PC-3 (cell line): Measurements from ENCODE around the gene ADAT1. TPM values are rescaled to one million over a fixed set of nuclear protein-coding genes. Genes with fewer than 3 reads are reported as not detected.

ENCODE experiments used
- ATAC-seq: fragments of 200-7000 bp; cut with Tn5 transposase; 2 replicates; pipeline ENCODE4 v1.9.1; 2020; ENCODE audit warnings: mild to moderate bottlenecking, moderate library complexity
- BruUV-seq: library from RNA; stranded (reverse); fragments of 400-500 nt; replicated peaks from 2 replicates; lab custom pipeline; 2021; lab: Mats Ljungman, UMichigan
- CTCF ChIA-PET: fragments of 300-600 bp; sonication (Branson Sonifier 250); formaldehyde crosslinking; loops from one replicate; lab custom pipeline; 2022; ENCODE audit warnings: antibody characterized with exemption; lab: Charles Lee
- POLR2A ChIA-PET: fragments of 300-600 bp; sonication (Branson Sonifier 250); formaldehyde crosslinking; loops from one replicate; lab custom pipeline; 2022; ENCODE audit warnings: antibody characterized with exemption; ENCODE audit not compliant: unreplicated experiment; lab: Charles Lee
- DNase-seq: peaks from one replicate; pipeline ENCODE4 v3.0.0-alpha.2; 2015
- H2AFZ ChIP-seq: fragments of 300-600 bp; sonication (generic); 2 replicates; pipeline ENCODE4 v1.6.0; 2016; ENCODE audit warnings: antibody characterized with exemption, low read length
- H3F3A ChIP-seq: fragments of 300-600 bp; sonication (generic); one replicate; pipeline ENCODE4 v1.6.0; 2017; ENCODE audit warnings: antibody characterized with exemption, low read length, control low read depth, mild to moderate bottlenecking; ENCODE audit not compliant: unreplicated experiment
- H3K27ac ChIP-seq: fragments of 300-600 bp; sonication (generic); 2 replicates; pipeline ENCODE4 v1.5.1; 2016; ENCODE audit warnings: mild to moderate bottlenecking, low read length
- H3K27me3 ChIP-seq: fragments of 300-600 bp; sonication (generic); 2 replicates; pipeline ENCODE4 v1.6.1; 2016; ENCODE audit warnings: low read length, mixed read lengths
- H3K36me3 ChIP-seq: fragments of 300-600 bp; sonication (generic); 2 replicates; pipeline ENCODE4 v1.6.1; 2016; ENCODE audit warnings: low read depth, mixed run types, low read length, mixed read lengths
- H3K4me1 ChIP-seq: fragments of 300-600 bp; sonication (generic); 2 replicates; pipeline ENCODE4 v1.5.1; 2016; ENCODE audit warnings: low read length; ENCODE audit not compliant: insufficient read depth
- H3K4me2 ChIP-seq: fragments of 300-600 bp; sonication (generic); 2 replicates; pipeline ENCODE4 v1.6.0; 2016; ENCODE audit warnings: low read length
- H3K4me3 ChIP-seq: fragments of 300-600 bp; sonication (generic); 2 replicates; pipeline ENCODE4 v1.5.1; 2016; ENCODE audit warnings: mild to moderate bottlenecking, low read length, mixed read lengths
- H3K79me2 ChIP-seq: fragments of 300-600 bp; sonication (generic); 2 replicates; pipeline ENCODE4 v1.6.1; 2017; ENCODE audit warnings: low read length, mixed read lengths
- H3K9ac ChIP-seq: fragments of 300-600 bp; sonication (generic); 2 replicates; pipeline ENCODE4 v1.6.0; 2016; ENCODE audit warnings: mild to moderate bottlenecking, low read length
- H3K9me2 ChIP-seq: fragments of 300-600 bp; sonication (generic); replicated peaks from 2 replicates; pipeline ENCODE4 v1.6.1; 2016; ENCODE audit warnings: mixed run types, low read length, mixed read lengths
- H3K9me3 ChIP-seq: fragments of 300-600 bp; sonication (generic); 2 replicates; pipeline ENCODE4 v1.6.1; 2016; ENCODE audit warnings: low read length, mixed read lengths
- H4K20me1 ChIP-seq: fragments of 300-600 bp; sonication (generic); 2 replicates; pipeline ENCODE4 v1.6.1; 2016; ENCODE audit warnings: low read length, mixed read lengths
- EZH2 ChIP-seq: fragments of 300-600 bp; sonication (generic); IDR thresholded peaks from one replicate; pipeline ENCODE4 v1.6.1; 2017; ENCODE audit warnings: antibody characterized with exemption, mild to moderate bottlenecking, low read length; ENCODE audit not compliant: unreplicated experiment
- EZH2phosphoT487 ChIP-seq: fragments of 300-600 bp; sonication (generic); IDR thresholded peaks from 2 replicates; pipeline ENCODE4 v1.6.1; 2018; ENCODE audit warnings: mild to moderate bottlenecking, antibody characterized with exemption, low read length, borderline replicate concordance
- intact Hi-C: fragments of 100-400 bp; cut with micrococcal nuclease; formaldehyde crosslinking; loops from 2 replicates; pipeline ENCODE4 v1.9.0; 2023
- total RNA-seq: library from RNA; depleted of rRNA; stranded (reverse); fragments of >200 nt; gene quantifications from 2 replicates; pipeline ENCODE4 v1.2.3, GENCODE V29; 2014
- TF ChIP-seq, protein P1 (sequence below): fragments of 300-600 bp; sonication (generic); conservative IDR thresholded peaks from 2 replicates; pipeline ENCODE4 v1.5.1; 2017; ENCODE audit warnings: antibody characterized with exemption, low read depth, mild to moderate bottlenecking, low read length

The ADAT1 gene
- total RNA-seq, 1 experiment from 2014 or later = 42.8 TPM

DNA sequence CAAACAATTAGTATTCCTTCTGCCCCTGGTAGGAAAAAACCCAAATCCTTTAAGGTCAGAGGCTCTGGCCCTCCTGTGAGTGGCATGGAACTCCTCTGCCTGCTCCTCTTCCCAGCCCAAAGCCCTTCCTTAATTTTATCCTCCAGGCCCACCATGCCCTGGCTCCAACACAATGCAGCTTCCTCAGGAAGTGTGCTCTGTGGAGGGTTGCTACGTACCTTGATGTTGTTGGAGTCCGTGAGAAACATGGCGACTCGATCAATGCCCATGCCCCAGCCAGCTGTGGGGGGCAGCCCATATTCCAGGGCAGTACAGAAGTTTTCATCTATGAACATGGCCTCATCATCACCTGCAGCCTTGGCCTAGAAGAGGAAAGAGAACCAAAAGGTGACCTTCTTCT, 5.3 kb upstream of the ADAT1 start:
- Histone ChIP-seq H3K9ac (no peak overlapping the region), H3K4me3 (no peak overlapping the region), H3K4me1 (no peaks in the 10 kb centered on the region), H3K4me2 (no peak overlapping the region), H3K27me3 (no peaks in the 10 kb centered on the region), H3F3A (no peaks in the 10 kb centered on the region), H2AFZ (no peak overlapping the region), H3K27ac (no peak overlapping the region), H4K20me1 (no peaks in the 10 kb centered on the region), H3K9me2 (no peaks in the 10 kb centered on the region), H3K36me3 (peaks cover 50% of the 10 kb centered on the region), H3K79me2 (no peaks in the 10 kb centered on the region), H3K9me3 (no peaks in the 10 kb centered on the region)
- DNase-seq (no peak), ATAC-seq (no peak)
- intact Hi-C loops = no loop called here
- no TSS peak for BruUV-seq
- no peak for TF ChIP-seq EZH2phosphoT487
- TF ChIP-seq EZH2 = no peak
- TF ChIP-seq, protein P1, sequence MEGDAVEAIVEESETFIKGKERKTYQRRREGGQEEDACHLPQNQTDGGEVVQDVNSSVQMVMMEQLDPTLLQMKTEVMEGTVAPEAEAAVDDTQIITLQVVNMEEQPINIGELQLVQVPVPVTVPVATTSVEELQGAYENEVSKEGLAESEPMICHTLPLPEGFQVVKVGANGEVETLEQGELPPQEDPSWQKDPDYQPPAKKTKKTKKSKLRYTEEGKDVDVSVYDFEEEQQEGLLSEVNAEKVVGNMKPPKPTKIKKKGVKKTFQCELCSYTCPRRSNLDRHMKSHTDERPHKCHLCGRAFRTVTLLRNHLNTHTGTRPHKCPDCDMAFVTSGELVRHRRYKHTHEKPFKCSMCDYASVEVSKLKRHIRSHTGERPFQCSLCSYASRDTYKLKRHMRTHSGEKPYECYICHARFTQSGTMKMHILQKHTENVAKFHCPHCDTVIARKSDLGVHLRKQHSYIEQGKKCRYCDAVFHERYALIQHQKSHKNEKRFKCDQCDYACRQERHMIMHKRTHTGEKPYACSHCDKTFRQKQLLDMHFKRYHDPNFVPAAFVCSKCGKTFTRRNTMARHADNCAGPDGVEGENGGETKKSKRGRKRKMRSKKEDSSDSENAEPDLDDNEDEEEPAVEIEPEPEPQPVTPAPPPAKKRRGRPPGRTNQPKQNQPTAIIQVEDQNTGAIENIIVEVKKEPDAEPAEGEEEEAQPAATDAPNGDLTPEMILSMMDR = no peak
- POLR2A ChIA-PET = no interaction called here
- CTCF ChIA-PET = no interaction called here

DNA sequence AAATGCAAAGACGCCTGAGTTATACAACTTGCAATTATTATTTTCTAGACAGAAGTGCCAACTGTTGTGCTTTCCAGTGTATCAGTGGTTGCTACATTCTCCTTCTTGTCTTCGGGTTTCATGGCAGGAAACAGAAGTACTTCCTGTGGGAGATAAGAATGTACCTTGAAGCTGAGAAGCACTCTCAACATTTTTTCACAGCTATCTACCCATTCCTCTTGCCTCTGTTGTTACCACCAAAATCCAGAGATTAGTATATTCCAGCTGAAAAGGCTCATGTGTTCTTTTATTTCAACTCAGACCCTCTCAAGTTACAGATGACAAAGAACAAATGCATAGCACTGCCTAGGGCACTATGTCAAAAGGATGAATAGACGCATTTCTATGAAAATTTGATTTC, 4.8 kb upstream of the ADAT1 start:
- H3K9ac ChIP-seq = no peak overlapping the region
- peaks cover under 1% of the 10 kb centered on the region; the same call in 1 of the 2 replicates for H3K79me2 ChIP-seq
- H4K20me1 ChIP-seq = no peaks in the 10 kb centered on the region
- ChIA-PET CTCF (no interaction called here), POLR2A (no interaction called here)
- no TSS peak for BruUV-seq
- no peak overlapping the region for H3K4me3 ChIP-seq
- no peak for DNase-seq
- no peaks in the 10 kb centered on the region for H3K27me3 ChIP-seq
- TF ChIP-seq EZH2phosphoT487 (no peak), EZH2 (no peak)
- TF ChIP-seq, protein P1 = no peak
- no peak overlapping the region for H3K4me2 ChIP-seq
- H3K4me1 ChIP-seq = no peaks in the 10 kb centered on the region
- H3F3A ChIP-seq = no peaks in the 10 kb centered on the region
- H3K27ac ChIP-seq = no peak overlapping the region
- H3K36me3 ChIP-seq = peaks cover 45% of the 10 kb centered on the region
- intact Hi-C loops = no loop called here
- H3K9me3 ChIP-seq = no peaks in the 10 kb centered on the region
- H3K9me2 ChIP-seq = no peaks in the 10 kb centered on the region
- no peak overlapping the region for H2AFZ ChIP-seq
- no peak for ATAC-seq

DNA sequence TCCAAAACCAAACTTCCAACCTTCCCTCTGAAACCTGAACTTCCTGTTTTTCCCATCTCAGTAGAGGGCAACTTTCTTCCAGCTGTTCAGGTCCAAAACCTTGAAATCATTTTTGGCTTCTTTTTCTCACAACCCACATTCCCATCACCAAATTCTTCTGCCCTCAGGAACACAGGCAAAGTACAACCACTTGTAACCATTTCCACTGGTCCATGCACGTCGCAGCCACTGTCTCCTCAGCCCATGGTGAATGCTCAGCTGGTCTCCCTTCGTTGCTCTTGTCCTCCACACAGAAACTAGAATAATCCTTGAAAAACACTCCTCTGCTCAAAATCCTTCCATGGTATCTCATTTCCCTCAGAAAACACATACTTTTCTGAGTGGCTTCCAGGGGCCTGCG, 3.7 kb upstream of the ADAT1 start:
- no peak overlapping the region for H2AFZ ChIP-seq
- H3K4me3 ChIP-seq = no peak overlapping the region
- ChIA-PET POLR2A (interaction anchor here (0.6 kb wide), 1 partner anchor 21 kb away, joined by 5 read pairs; the partner anchor contains the start of genes KARS1 and TERF2IP), CTCF (no interaction called here)
- no peaks in the 10 kb centered on the region for H3K9me3 ChIP-seq
- H3K9ac ChIP-seq = no peak overlapping the region
- 0 out of 2 replicates have a peak, but pooled peaks cover 6% of the 10 kb centered on the region for H3K4me1 ChIP-seq
- H3K27ac ChIP-seq = no peak overlapping the region
- ATAC-seq = no peak
- TF ChIP-seq EZH2 = no peak
- TF ChIP-seq, protein P1 = no peak
- no peak for TF ChIP-seq EZH2phosphoT487
- intact Hi-C loops = no loop called here
- no peak overlapping the region for H3K4me2 ChIP-seq
- no peaks in the 10 kb centered on the region for H3F3A ChIP-seq
- no peaks in the 10 kb centered on the region for H3K9me2 ChIP-seq
- no peaks in the 10 kb centered on the region for H4K20me1 ChIP-seq
- DNase-seq = no peak
- H3K79me2 ChIP-seq = peaks cover 11% of the 10 kb centered on the region
- peaks cover 37% of the 10 kb centered on the region for H3K36me3 ChIP-seq
- no TSS peak for BruUV-seq
- no peaks in the 10 kb centered on the region for H3K27me3 ChIP-seq
